ENCODE data around the gene NOP58.
"Not testable (repeated sequence)": the region's sequence is repeated elsewhere in the genome, so short reads cannot be mapped to it uniquely, and the experiment has no call there.

Gene NOP58

DNA sequence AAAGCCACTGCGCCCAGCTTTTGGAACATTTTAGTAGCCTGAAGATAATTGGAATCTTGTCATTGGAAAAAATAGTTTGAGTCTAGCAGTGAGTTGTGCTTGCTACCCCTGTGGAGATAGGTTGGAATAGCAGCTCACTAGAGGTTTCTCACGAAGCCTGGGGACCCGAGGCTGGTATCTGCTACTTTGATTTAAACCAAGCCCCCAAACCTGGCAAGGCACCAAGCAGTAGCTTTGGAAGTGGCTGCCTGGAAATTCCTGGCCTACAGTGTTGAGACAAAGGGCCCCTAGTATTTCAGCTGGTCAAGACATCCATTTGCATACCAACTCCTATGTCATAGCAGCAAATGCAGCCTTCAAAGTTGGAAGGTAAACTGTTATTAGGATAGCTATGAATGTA is 42.1 kb downstream of the NOP58 start:
- H3K4me3 ChIP-seq (ENCODE audit: low read depth, low read length), result no peak overlapping the region
- TF ChIP-seq, protein P1, sequence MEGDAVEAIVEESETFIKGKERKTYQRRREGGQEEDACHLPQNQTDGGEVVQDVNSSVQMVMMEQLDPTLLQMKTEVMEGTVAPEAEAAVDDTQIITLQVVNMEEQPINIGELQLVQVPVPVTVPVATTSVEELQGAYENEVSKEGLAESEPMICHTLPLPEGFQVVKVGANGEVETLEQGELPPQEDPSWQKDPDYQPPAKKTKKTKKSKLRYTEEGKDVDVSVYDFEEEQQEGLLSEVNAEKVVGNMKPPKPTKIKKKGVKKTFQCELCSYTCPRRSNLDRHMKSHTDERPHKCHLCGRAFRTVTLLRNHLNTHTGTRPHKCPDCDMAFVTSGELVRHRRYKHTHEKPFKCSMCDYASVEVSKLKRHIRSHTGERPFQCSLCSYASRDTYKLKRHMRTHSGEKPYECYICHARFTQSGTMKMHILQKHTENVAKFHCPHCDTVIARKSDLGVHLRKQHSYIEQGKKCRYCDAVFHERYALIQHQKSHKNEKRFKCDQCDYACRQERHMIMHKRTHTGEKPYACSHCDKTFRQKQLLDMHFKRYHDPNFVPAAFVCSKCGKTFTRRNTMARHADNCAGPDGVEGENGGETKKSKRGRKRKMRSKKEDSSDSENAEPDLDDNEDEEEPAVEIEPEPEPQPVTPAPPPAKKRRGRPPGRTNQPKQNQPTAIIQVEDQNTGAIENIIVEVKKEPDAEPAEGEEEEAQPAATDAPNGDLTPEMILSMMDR (IDR thresholded peaks at IDR 0.05; ENCODE audit: low read depth, low read length), result no peak

DNA sequence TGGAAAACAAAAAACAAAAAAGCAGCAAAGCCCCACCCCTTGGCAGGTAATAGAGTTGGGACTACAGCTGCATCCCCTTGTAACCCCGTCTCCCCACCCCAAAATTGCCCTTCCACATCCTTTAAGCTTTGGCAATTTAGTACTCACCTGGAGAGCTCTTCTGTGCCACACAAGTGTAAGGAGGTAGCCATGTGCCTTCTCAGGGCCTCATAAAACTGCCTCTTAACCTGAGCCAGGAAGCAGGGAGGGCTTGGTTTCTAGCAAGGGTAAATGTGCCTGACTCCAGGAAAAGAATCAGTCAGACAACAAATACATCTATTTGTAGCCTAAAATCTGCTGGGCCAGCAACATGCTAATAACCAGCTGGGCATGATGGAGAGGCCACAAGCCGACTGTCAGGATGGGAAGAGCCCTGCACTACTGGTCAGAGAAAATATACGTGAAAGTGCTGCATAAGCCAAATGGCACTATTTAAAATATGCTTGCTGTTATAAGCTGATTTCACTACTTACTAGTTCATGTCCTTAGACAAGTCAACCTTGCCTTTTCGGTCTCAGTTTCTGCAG is 46.3 kb downstream of the NOP58 start:
- TF ChIP-seq, protein P1 (IDR thresholded peaks at IDR 0.05; ENCODE audit: low read depth, low read length), result no peak
- no peak overlapping the region for H3K4me3 ChIP-seq (ENCODE audit: low read depth, low read length)

DNA sequence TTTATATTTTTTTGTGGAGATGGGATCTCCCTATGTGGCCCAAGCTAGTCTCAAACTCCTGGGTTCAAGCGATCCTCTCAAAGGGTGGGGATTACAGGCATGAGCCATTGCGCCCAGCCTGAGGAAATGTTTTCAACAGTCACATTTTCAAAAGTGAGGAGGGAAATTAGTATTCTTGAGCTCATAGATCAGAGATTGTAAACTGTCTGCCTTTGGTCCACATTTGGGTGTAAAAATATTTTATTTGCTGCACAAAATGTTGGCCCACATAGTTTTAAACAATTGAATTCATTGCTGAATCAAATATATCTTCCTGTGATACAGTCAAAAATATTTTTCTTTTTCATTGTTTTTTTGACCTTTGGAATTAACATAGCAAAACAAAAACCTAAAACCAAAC is 48.6 kb downstream of the NOP58 start:
- TF ChIP-seq, protein P1 (IDR thresholded peaks at IDR 0.05; ENCODE audit: low read depth, low read length), result no peak

DNA sequence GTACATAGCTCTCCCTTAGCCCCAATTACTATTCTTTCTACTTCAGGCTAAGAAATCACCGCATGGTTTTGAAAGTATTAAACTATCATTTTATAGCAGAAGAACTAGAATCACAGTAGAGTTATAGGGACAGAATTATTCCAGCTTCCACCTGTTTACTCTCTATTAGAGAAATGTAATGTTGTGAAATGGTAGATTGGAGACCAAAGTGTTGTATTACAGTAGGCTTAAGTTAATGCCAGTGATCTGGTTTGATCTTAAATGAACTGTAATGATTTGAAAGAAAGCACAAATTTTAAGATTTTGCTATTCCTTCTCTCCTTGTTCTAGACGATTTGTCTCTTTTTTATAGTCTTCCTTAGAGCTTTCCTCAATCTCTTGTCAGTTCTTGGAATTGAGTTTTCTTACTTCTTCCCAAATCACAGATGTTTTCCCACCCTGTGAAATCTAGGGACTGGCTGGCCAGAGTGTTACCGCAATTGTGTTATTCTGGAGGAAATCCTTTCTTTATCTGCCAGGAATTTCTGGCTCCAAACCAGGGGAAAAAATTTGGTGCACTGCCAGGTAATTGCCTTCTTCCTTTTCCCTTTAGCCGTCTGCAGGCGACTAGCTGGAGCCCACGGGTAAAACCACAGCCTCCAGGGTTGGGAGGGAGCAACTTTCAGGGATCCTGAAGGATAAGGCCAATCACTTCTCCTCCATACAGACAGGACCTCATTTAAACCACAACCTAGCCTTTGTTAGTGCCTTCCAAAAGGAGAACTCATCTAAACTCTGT is 51.7 kb downstream of the NOP58 start:
- TF ChIP-seq, protein P1 (IDR thresholded peaks at IDR 0.05; ENCODE audit: low read depth, low read length), result no peak

More for the DNA sequence above, 48.6 kb downstream of the NOP58 start:
- no peak overlapping the region for H3K4me3 ChIP-seq (ENCODE audit: low read depth, low read length)

DNA sequence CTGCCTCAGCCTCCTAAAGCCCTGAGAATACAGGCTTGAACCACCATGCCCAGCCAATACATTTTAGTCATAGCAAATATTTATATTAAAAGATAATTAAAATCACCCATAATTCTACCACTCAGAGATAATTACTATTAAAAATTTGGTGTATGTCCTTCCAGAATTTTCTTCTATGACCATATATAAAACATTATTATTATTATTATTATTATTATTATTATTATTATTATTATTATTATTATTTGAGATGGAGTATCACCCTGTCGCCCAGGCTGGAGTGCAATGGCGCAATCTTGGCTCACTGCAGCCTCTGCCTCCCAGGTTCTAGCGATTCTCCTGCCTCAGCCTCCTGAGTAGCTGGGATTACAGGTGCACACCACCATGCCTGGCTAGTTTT is 54.8 kb downstream of the NOP58 start:
- not testable (repeated sequence) for H3K4me3 ChIP-seq (ENCODE audit: low read depth, low read length)

More for the DNA sequence above, 51.7 kb downstream of the NOP58 start:
- no peak overlapping the region for H3K4me3 ChIP-seq (ENCODE audit: low read depth, low read length)

DNA sequence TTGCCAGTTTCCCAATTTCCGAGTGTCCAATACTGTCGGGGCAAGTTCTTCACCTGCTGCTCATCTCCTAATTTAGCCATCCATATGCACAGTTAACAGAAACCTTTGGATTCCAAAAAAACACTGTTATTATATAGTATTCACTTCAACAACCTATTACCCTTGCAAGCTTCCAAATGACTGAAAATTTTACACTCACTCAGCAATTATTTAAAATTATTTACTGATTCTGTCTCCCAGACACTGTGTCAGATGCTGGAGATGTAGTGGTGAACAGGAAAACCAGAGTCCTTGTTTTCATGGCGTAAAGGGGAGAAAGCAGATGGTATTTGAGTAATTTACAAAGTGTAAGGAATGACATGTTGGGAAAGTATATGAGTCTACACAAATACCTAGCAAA is 56.9 kb downstream of the NOP58 start:
- TF ChIP-seq, protein P1 (IDR thresholded peaks at IDR 0.05; ENCODE audit: low read depth, low read length), result no peak
- H3K4me3 ChIP-seq (ENCODE audit: low read depth, low read length), result no peak overlapping the region

DNA sequence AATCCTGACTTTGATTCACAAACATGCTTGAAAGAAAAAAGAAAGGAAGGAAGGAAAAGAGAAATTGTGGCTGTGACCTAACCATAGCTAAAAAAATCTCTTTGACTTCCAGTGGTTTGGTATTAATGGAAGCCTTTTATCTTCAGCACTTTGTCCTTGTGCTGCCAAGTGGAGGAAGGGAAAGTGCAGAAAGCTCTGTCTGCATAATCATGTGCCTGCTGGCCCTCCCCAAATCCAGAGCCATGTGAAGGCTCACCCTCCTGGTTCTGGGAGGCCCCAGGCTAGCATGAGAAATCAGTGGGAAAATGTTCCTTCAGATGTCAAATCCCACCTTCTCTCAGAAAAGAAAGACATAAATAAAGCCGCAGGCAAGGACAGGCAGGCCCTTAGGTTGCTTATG is 62.3 kb downstream of the NOP58 start:
- TF ChIP-seq, protein P1 (IDR thresholded peaks at IDR 0.05; ENCODE audit: low read depth, low read length), result no peak
- H3K4me3 ChIP-seq (ENCODE audit: low read depth, low read length), result no peak overlapping the region
